KOPT-K1 (cell line): Measurements from ENCODE around the gene PLCL2.
"Not testable (repeated sequence)": the region's sequence is repeated elsewhere in the genome, so short reads cannot be mapped to it uniquely, and the experiment has no call there.

Experiments used
- H3K27ac ChIP-seq: fragments of 200-600 bp; sonication (generic); 2 replicates; pipeline ENCODE4 v1.5.1; 2016; ENCODE audit warnings: antibody characterized with exemption, mild to moderate bottlenecking, low read depth, low read length; ENCODE audit not compliant: poor library complexity, severe bottlenecking
- H3K36me3 ChIP-seq: fragments of 200-600 bp; sonication (generic); 2 replicates; pipeline ENCODE4 v1.5.1; 2017; ENCODE audit warnings: antibody characterized with exemption, mild to moderate bottlenecking, low read length, moderate library complexity; ENCODE audit not compliant: insufficient read depth
- H3K9me3 ChIP-seq: fragments of 200-600 bp; sonication (generic); 2 replicates; pipeline ENCODE4 v1.5.1; 2017; ENCODE audit warnings: antibody characterized with exemption, low read length, mild to moderate bottlenecking; ENCODE audit not compliant: insufficient read depth, poor library complexity, severe bottlenecking

PLCL2 gene

DNA sequence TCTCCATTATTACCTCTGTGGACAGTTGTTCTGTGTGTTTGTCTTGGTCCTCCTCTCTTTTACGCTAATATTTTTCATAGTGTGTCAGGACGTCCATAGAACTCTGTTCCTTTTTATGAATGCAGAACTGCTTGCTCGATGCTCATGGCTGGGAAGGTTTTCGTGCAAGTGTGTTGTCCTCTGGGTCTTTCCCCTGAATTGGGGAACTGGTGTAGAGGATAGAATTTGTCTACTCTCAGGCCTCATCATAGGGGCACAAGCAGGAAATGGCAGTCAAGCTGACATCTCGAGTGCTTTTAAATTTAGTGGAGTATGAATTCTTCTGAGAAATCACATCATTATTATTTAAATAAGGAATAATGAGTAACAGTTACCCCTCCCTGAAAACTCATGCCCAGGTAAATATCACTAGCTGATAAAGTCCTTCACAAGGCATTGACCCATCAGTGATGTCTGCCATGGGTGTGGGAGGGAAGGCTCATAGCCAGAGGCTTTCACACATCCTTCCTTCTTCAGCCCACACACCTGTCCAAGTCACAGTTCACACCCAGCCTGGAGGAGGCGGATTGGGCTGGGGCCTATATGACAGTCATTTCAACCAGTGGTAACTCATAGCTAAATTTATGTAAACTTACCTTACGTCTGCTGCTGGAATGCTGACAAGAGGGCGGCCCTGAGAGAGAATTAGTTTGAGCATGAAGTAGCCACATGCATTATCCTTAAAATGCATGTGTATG is 226.1 kb downstream of the PLCL2 start:
- Histone ChIP-seq H3K9me3 (peaks cover 12% of the 10 kb centered on the region), H3K36me3 (no peaks in the 10 kb centered on the region), H3K27ac (no peak overlapping the region)

DNA sequence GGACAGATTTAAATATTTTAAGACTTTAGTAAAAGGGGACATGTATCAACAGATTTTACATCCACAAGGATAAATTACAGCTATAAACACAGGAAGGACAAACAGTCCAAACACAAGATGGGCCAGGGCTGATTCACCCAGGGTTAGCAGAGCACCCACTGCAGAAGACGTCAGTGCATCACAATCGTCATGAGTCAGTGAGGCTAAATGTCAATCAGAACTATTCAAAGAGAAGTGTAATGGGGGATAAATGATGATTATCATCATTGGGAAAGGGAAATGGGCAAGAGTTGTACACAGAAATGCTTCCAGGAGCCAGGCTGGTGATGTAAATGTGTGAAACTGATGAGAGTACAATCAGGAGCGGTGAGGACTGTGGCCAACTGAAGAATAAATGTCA is 226.8 kb downstream of the PLCL2 start:
- Histone ChIP-seq H3K9me3 (peaks cover 10% of the 10 kb centered on the region), H3K27ac (no peak overlapping the region), H3K36me3 (no peaks in the 10 kb centered on the region)

GRCh38 chr3:17115186-17115585 is 230.4 kb downstream of the PLCL2 start:
- H3K27ac ChIP-seq: no peak overlapping the region
- H3K9me3 ChIP-seq: no peaks in the 10 kb centered on the region
- no peaks in the 10 kb centered on the region for H3K36me3 ChIP-seq

DNA sequence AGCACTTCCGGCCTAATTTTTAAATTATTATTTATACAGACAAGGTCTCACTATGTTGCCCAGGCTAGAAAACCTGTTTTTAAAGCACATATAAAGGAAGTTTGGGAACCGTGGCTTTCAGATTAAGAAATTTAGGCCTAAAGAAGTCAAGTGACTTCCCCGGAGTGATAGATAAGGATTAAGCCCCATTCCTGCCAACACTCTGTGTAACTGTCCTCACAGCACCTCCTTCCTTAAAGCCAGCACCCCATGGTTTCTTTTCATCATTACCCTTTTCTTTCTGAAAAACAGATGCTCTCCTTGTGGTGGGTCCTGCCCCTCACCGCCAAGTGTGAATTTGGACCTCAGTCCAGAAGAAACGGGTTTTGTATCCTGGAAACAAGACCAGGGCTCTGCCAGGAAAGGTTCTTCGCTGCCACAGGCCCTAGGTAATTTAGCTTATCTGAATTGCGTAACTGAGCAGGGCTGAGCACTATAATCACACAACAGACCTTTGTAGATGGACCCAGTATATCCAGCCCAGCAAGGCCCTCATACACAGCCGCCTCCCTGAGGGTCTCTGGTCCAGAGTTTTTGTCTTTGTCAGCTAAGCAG is 231.3 kb downstream of the PLCL2 start:
- Histone ChIP-seq H3K36me3 (no peaks in the 10 kb centered on the region), H3K9me3 (no peaks in the 10 kb centered on the region), H3K27ac (no peak overlapping the region)

- Histone ChIP-seq H3K27ac (no peak overlapping the region), H3K9me3 (peaks cover 7% of the 10 kb centered on the region), H3K36me3 (no peaks in the 10 kb centered on the region)
Measured at GRCh38 chr3:17118771-17119170, 234.0 kb downstream of the PLCL2 start.

DNA sequence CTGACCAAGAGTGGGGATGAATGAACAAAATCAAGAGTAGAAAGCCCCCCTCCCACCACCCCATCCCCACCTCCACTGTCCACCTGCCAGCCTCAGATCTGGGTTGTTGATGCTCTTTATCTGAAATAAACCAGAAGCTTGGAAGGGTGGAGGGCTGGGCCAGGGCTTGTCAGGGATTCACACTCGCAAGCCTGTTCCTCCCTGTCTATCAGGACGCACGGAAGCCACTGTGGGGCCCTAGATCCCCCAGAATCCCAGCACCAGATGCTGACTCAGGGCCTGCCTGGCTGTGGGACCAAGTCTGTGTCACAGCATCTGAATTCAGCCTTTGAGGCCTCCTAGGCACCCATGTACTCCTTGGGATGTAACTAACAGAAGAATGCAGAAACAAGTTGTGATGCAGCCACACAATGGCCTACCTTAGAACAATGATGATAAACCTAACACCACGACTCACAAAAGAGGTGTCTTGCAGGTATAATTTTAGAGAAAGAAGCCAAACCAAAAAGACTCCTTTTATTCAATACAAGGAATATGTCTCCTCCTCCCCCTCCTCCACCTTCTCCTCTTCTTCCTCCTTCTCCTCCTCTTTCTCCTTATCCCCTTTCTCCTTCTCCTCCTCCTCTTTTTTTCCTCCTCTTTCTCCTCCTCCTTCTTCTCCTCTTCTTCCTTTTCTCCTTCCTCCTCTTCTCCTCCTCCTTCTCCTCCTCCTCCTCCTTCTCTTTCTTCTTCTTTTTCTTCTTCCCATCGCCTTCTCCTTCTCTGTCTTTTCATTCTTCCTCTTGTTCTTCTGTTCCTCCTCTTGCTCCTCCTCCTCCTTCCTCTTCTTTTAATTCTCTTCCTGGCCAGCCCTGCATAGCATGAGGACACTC is 234.7 kb downstream of the PLCL2 start:
- no peaks in the 10 kb centered on the region for H3K36me3 ChIP-seq
- no peak overlapping the region for H3K27ac ChIP-seq
- peaks cover 7% of the 10 kb centered on the region for H3K9me3 ChIP-seq

GRCh38 chr3:17120115-17120514 is 235.4 kb downstream of the PLCL2 start:
- Histone ChIP-seq H3K36me3 (no peaks in the 10 kb centered on the region), H3K27ac (no peak overlapping the region), H3K9me3 (peaks cover 7% of the 10 kb centered on the region)

DNA sequence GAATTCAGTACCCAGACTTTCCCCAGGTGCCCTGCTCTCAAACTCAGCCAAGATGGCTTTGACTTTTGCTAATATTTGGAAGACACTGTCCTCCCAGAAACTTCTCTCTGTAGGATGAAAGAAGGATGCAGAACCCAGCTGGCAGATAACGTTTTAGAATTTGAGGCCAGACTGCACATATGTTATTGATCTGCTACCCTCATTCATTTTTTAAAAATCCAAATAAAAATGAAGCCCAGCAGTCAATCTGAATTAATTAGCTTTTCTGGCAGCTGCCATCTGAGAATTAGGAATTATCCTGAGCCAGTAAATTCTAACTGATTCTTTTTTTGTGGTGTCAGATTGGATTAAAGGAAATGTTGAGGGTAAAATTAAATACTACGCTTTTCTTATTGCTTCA is 236.6 kb downstream of the PLCL2 start:
- H3K27ac ChIP-seq: no peak overlapping the region
- H3K9me3 ChIP-seq: peaks cover 7% of the 10 kb centered on the region
- H3K36me3 ChIP-seq: no peaks in the 10 kb centered on the region

DNA sequence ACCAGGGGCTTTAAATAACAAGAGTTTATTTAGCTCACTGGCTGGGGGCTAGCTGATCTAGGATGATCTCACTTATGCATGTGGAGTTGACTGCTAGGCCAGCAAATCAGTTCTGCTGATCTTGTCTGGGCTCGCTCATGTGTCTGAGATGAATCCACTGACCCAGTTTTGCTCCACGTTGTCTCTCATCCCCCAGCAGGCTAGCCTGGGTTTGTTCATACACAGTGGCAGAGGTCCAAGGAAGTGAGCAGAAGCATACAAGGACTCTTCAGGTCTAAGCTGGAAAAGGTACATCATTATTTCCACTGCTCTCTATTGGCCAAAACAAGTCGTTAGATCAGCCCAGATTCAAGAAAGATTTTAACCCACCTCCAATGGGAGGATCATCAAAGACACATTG is 238.0 kb downstream of the PLCL2 start:
- H3K9me3 ChIP-seq: peaks cover 7% of the 10 kb centered on the region
- no peak overlapping the region for H3K27ac ChIP-seq
- H3K36me3 ChIP-seq: no peaks in the 10 kb centered on the region

DNA sequence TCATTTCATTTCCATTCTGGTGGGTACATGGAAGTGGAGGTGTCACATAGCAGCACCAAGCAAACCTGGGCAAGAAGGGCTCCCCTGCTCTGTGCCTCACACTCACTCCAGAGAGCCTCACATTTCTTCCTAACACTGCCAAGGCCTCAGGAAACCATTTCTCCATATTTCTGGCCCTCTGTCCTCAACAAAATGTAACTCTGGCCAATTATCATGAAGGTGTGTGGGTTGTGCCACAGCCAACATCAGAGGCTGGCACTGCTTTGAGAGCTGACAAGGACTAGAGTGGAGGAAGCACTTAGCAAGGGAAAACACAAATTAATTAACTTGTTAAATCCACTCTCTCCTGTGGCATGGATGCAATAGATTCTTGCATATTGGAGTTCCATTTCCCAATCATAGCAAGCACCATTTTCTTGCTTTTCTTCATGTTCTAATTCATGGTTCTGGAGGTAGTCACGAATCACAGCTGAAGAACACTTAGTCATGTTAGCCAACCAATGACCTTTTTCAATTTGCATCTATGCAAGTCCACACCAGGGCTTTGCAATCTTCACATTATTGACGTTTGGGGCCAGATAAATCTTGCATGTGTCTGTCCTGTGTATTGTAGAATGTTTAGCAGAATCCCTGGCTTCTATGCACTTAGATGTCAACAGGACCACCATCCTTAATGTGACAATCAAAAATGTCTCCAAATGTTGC is 241.1 kb downstream of the PLCL2 start:
- Histone ChIP-seq H3K36me3 (no peaks in the 10 kb centered on the region), H3K9me3 (peaks cover 14% of the 10 kb centered on the region), H3K27ac (no peak overlapping the region)

DNA sequence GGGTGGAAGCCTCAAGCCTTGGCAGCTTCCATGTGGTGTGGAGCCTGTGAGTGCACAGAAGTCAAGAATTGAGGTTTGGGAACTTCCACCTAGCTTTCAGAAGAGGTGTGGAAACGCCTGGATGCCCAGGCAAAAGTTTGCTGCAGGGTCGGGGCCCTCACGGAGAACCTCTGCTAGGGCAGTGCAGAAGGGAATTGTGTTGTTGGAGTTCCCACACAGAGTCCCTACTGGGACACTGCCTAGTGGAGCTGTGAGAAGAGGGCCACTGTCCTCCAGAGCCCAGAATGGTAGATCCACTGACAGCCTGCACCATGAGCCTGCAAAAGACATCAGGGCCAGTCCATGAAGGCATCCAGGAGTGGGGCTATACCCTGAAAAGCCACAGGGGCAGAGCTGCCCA is 243.9 kb downstream of the PLCL2 start:
- H3K27ac ChIP-seq, H3K9me3 ChIP-seq, H3K36me3 ChIP-seq: not testable (repeated sequence)

- no peaks in the 10 kb centered on the region for H3K36me3 ChIP-seq
- H3K27ac ChIP-seq: no peak overlapping the region
Measured at GRCh38 chr3:17129556-17129955, 244.8 kb downstream of the PLCL2 start.

GRCh38 chr3:17130956-17131355 is 246.2 kb downstream of the PLCL2 start:
- H3K36me3 ChIP-seq: no peaks in the 10 kb centered on the region
- H3K27ac ChIP-seq: no peak overlapping the region
- peaks cover 7% of the 10 kb centered on the region for H3K9me3 ChIP-seq

More at GRCh38 chr3:17129556-17129955, 244.8 kb downstream of the PLCL2 start:
- H3K9me3 ChIP-seq: peaks cover 7% of the 10 kb centered on the region

GRCh38 chr3:17132286-17133115 is 247.7 kb downstream of the PLCL2 start:
- H3K27ac ChIP-seq: no peak overlapping the region
- H3K36me3 ChIP-seq: no peaks in the 10 kb centered on the region
- peaks cover 11% of the 10 kb centered on the region for H3K9me3 ChIP-seq
